HepG2 (cell line): Measurements from ENCODE around the gene RAB36. TPM values are rescaled to one million over a fixed set of nuclear protein-coding genes. Genes with fewer than 3 reads are reported as not detected.

ENCODE experiments used
- AHDC1 ChIP-seq: sonication (generic); formaldehyde crosslinking; IDR thresholded peaks from 2 replicates; pipeline ENCODE4 v1.5.1; 2020; ENCODE audit warnings: mild to moderate bottlenecking, missing genetic modification reagents, borderline replicate concordance
- BATF2 ChIP-seq: sonication (generic); formaldehyde crosslinking; IDR thresholded peaks from 2 replicates; pipeline ENCODE4 v1.8.0; 2022; ENCODE audit warnings: mild to moderate bottlenecking, missing genetic modification reagents, moderate library complexity
- BCL3 ChIP-seq: sonication (generic); formaldehyde crosslinking; IDR thresholded peaks from 2 replicates; pipeline ENCODE4 v1.5.1; 2020; ENCODE audit warnings: mild to moderate bottlenecking, missing genetic modification reagents, moderate library complexity
- CBX1 ChIP-seq: IDR thresholded peaks from one replicate; pipeline ENCODE4 v1.6.1; 2016; ENCODE audit warnings: antibody characterized with exemption, low read depth
- FOXO4 ChIP-seq: sonication (generic); formaldehyde crosslinking; conservative IDR thresholded peaks from 2 replicates; pipeline ENCODE4 v1.8.1; 2023; ENCODE audit warnings: missing genetic modification reagents
- GATA4 ChIP-seq: sonication (generic); IDR thresholded peaks from 2 replicates; pipeline ENCODE4 v1.6.1; 2016; ENCODE audit warnings: antibody characterized with exemption, low read depth, borderline replicate concordance
- ZNF12 ChIP-seq: sonication (generic); formaldehyde crosslinking; IDR thresholded peaks from 2 replicates; pipeline ENCODE4 v1.5.0; 2020; ENCODE audit warnings: missing genetic modification reagents
- ZNF275 ChIP-seq: sonication (generic); formaldehyde crosslinking; IDR thresholded peaks from 2 replicates; pipeline ENCODE4 v1.8.0; 2022; ENCODE audit warnings: missing genetic modification reagents, mild to moderate bottlenecking, inconsistent platforms, borderline replicate concordance
- ZNF724P ChIP-seq: sonication (generic); formaldehyde crosslinking; IDR thresholded peaks from 2 replicates; pipeline ENCODE4 v1.8.0; 2022; ENCODE audit warnings: missing genetic modification reagents, borderline replicate concordance
- ZNF761 ChIP-seq: sonication (generic); formaldehyde crosslinking; conservative IDR thresholded peaks from 2 replicates; pipeline ENCODE4 v1.4.0; 2020; ENCODE audit warnings: mild to moderate bottlenecking, missing genetic modification reagents
- ZXDC ChIP-seq: sonication (generic); formaldehyde crosslinking; IDR thresholded peaks from 2 replicates; pipeline ENCODE4 v1.5.0; 2020; ENCODE audit warnings: mild to moderate bottlenecking, missing genetic modification reagents
- polyA plus RNA-seq, 8 experiments: library from polyadenylated mRNA; depleted of rRNA in 3 of 8; stranded (reverse) in 7 of 8; unstranded in 1 of 8; fragments of >200 nt; fragmentation: Illumina TruSeq in 4 of 8; extraction: Trizol in 4 of 8; gene quantifications; 2 replicates each; pipeline versions ENCODE4 v1.2.1 to v1.2.3, GENCODE V29; 2011 to 2016; ENCODE audit warnings: low read depth in 4 of 8, missing spikeins in 1 of 8, mixed read lengths in 1 of 8; ENCODE audit not compliant: insufficient read depth in 1 of 8
- total RNA-seq, 5 experiments: library from RNA; depleted of rRNA; stranded (reverse); fragments of >200 nt; fragmentation: Illumina TruSeq; extraction: Trizol; gene quantifications; 2 replicates each; pipeline ENCODE4 v1.2.3, GENCODE V29; 2016; ENCODE audit warnings: low read depth in 1 of 5

RAB36 gene
- total and polyA plus RNA-seq, 2 of the 13 experiments (the other 11 are each of a cell fraction or from before 2014, with no cell fraction given), result 0.24 to 0.86 TPM

DNA sequence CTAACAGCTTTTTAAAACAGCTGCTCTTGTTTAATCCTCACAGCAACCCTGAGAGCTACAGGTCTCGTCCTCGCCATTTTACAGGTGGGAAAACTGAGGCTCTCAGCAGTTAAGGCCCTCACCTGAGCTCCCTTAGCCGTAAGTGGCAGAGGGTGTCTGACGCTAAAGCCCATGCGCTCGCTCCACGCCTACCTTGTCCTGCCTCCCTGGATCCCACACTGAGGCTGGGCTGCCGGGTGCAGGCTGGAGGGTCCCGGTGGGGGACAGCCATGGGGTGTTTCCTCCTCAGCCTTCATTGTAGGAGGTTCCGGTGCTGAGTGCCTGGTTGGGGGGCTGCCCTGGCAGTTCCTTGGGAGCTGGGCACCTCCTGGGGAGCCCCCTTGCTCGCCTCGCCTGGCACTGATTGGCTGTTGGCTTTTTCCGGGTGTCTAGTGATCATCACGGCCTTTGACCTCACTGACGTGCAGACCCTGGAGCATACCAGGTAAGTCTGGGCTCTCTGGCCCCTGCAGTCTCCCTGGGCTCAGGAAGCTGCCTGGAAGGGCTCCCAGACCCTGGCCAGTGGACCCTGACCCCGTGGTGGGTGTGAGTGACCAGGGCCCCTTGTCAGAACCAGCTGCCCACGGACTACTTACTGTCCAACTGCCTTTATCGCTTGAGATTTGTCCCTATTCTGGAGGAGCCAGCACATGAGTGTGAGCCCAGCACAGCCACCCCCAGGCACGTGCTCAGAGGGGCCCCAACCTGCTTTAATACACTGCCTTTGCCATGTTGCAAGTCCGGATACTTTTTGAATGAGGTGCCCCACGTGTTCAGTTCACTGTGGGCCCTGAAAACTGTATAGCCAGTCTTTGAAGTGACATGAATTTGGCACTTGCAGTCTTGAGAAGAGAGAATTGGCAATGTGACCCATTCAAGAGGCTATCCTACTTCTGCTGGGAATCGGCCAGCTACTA is 12.6 kb downstream of the RAB36 start (continued):
- no peak for TF ChIP-seq ZXDC (CRISPR knock-in tag)
- TF ChIP-seq CBX1, result no peak
- TF ChIP-seq ZNF761, result no peak
- TF ChIP-seq GATA4, result no peak
- no peak for TF ChIP-seq ZNF724P (CRISPR knock-in tag)
- no peak for TF ChIP-seq FOXO4 (CRISPR knock-in tag)
- no peak for TF ChIP-seq BATF2 (CRISPR knock-in tag)
- TF ChIP-seq ZNF275 (CRISPR knock-in tag), result no peak
- 0 out of 2 replicates have a peak, but pooled peaks have one; percentile 33 for TF ChIP-seq AHDC1 (CRISPR knock-in tag)
- no peak for TF ChIP-seq ZNF12 (CRISPR knock-in tag)
- no peak for TF ChIP-seq BCL3 (CRISPR knock-in tag)
